ENCODE results near the gene CENPB. TPM values are rescaled to one million over a fixed set of nuclear protein-coding genes. Genes with fewer than 3 reads are reported as not detected.
A peak's percentile ranks its signal among the peaks of the same experiment; 100 is the strongest.

The CENPB gene
- polyA plus RNA-seq, 3 donors from 2014 or later: 1.0 to 1.7 (median 1.1) TPM

- Mint-ChIP-seq H3K27me3 (ENCODE audit: low read depth in 3 of 3) (peaks cover 2 to 10% (median 2%) of the 10 kb centered on the region in 3 donors), H3K4me1 (peaks cover 40 to 55% of the 10 kb centered on the region in 2 donors), H3K9me3 (no peaks in the 10 kb centered on the region), H3K27ac (peak within 1 kb of the TSS; percentile 49 to 87 (median 75)), H3K4me3 (peak within 1 kb of the TSS; percentile 52 to 82 (median 71)), H3K36me3 (no peaks in the 10 kb centered on the region)
- peak; percentile 48 to 55 (median 54) for DNase-seq
These were observed 5.2 kb downstream of the CENPB start, which contains the start of gene SPEF1 for GRCh38 chr20:3781153-3781910. TSS of gene SPEF1 (minus strand) at chr20:3781448. CDS start at chr20:3781287, 161 bp downstream.

DNA sequence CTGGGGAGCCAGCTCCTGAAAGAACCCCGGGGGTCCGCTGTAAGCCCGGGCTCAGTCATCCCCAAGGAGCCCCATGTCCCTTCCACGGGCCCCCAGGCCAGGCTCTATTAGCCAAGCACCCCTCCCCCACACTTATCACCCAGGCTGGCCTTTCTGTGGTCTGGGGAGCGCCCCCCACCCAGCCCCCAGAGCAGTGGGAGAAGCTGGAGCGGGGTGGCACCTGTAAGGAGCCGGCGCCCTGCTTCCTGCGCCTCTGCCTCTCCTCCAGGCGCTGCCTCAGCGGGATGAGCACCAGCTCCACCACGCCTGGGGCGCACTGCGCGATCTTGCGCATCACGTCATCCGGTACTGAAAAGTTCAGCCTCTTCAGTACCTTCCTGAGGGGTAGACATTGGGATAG is 7.6 kb downstream of the CENPB start:
- Mint-ChIP-seq H3K9me3 (no peaks in the 10 kb centered on the region), H3K4me1 (peaks cover 34 to 46% of the 10 kb centered on the region in 2 donors), H3K36me3 (no peaks in the 10 kb centered on the region), H3K27me3 (ENCODE audit: low read depth in 3 of 3) (peaks cover 0 to 8% (median 4%) of the 10 kb centered on the region in 3 donors), H3K4me3 (peak overlapping the region; percentile 35 to 81 (median 68)), H3K27ac (no peak overlapping the region)
- no peak for DNase-seq

GRCh38 chr20:3777716-3778629 is 8.6 kb downstream of the CENPB start:
- Mint-ChIP-seq H3K27me3 (ENCODE audit: low read depth in 3 of 3) (peaks cover 0 to 6% (median 2%) of the 10 kb centered on the region in 3 donors), H3K4me1 (peaks cover 28 to 42% of the 10 kb centered on the region in 2 donors), H3K36me3 (no peaks in the 10 kb centered on the region), H3K27ac (peak overlapping the region in 1 of 6 donors; percentile 35), H3K9me3 (no peaks in the 10 kb centered on the region), H3K4me3 (peak overlapping the region; percentile 53 to 84 (median 79))
- DNase-seq: peak; percentile 31 to 41 (median 39)

DNA sequence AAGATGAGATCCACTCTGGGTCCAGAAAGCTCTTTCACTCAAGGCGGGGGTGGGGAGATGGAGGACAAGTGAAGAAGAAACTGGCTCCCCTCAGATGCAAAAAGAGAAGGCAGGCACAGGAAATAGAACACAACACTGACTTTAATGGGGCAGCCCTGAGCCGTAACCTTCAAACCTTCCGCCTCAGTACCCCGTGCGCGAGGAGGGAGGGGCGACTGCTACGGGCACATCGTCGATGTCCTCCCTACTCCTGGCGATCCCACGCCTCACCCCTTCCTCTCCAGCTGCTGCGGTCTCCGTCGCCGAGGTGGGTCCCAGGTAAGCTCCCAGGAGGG is 9.2 kb downstream of the CENPB start:
- H3K4me1 Mint-ChIP-seq: peaks cover 28 to 37% of the 10 kb centered on the region in 2 donors

DNA sequence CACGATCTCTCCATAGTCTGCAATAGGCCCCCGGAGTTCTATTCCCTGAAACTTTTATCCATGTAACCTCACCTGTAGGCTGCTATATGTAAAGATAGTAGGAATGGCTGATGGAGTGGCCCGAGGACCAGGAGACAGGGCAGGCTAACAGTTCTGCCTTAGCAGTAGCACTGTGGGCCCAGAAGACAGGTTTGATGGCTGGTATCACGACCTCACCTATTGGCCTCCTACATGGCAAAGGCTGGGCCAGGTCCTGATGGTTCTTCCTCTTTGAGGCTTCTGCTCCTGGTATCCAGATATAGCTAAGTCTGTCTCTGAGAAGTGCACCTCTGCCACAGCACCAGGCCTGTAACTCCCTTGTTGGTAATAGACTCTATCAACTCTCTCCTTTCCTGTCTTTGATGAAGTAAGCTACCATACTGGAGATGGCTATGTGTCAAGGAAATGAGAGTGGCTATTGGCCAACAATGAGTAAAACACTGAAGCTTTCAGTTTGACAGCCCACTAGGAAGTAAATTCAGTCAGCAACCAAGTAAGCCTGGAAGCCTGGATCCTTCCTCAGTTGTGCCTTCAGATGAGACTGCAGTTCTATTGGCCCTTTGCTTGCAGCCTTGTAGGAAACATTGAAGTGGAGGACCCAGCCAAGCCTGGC is 11.0 kb downstream of the CENPB start:
- H3K4me1 Mint-ChIP-seq: peaks cover 14 to 20% of the 10 kb centered on the region in 2 donors
- H3K9me3 Mint-ChIP-seq: no peaks in the 10 kb centered on the region
- H3K27me3 Mint-ChIP-seq (ENCODE audit: low read depth in 3 of 3): peaks cover 0 to 6% (median 2%) of the 10 kb centered on the region in 3 donors
- no peaks in the 10 kb centered on the region for H3K36me3 Mint-ChIP-seq
- H3K27ac Mint-ChIP-seq: no peak overlapping the region
- no peak for DNase-seq
- H3K4me3 Mint-ChIP-seq: peak overlapping the region in 2 of 5 donors; percentile 41 to 46

More for the DNA sequence above, 9.2 kb downstream of the CENPB start:
- H3K36me3 Mint-ChIP-seq: no peaks in the 10 kb centered on the region
- H3K27ac Mint-ChIP-seq: no peak overlapping the region
- peak overlapping the region; percentile 53 to 84 (median 79) for H3K4me3 Mint-ChIP-seq
- H3K27me3 Mint-ChIP-seq (ENCODE audit: low read depth in 3 of 3): peaks cover 0 to 6% (median 2%) of the 10 kb centered on the region in 3 donors
- H3K9me3 Mint-ChIP-seq: no peaks in the 10 kb centered on the region
- no peak for DNase-seq

DNA sequence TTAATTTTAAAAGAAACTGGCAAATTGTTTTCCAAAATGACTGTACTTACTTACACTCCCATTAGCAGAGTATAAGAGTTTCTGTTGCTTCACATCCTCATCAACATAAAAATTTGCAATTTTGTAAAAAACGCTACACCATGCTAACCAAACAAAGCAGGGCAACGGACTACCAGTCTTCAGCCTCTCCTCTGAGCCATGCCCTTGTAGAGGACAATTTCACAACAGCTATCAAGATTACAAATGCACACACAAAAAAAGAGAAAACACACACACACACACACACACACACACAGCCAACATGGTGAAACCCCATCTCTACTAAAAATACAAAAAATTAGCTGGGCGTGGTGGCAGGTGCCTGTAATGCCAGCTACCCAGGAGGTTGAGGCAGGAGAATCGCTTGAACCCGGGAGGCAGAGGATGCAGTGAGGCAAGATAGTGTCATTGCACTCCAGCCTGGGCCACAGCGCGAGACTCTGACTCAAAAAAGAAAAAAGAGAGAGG is 14.9 kb downstream of the CENPB start:
- H3K36me3 Mint-ChIP-seq: no peaks in the 10 kb centered on the region
- H3K4me3 Mint-ChIP-seq: no peak overlapping the region
- H3K27me3 Mint-ChIP-seq (ENCODE audit: low read depth in 3 of 3): peaks cover 5 to 10% (median 7%) of the 10 kb centered on the region in 3 donors
- no peaks in the 10 kb centered on the region for H3K9me3 Mint-ChIP-seq
- H3K4me1 Mint-ChIP-seq: peaks cover 10 to 11% of the 10 kb centered on the region in 2 donors
- no peak overlapping the region for H3K27ac Mint-ChIP-seq
- DNase-seq: no peak

DNA sequence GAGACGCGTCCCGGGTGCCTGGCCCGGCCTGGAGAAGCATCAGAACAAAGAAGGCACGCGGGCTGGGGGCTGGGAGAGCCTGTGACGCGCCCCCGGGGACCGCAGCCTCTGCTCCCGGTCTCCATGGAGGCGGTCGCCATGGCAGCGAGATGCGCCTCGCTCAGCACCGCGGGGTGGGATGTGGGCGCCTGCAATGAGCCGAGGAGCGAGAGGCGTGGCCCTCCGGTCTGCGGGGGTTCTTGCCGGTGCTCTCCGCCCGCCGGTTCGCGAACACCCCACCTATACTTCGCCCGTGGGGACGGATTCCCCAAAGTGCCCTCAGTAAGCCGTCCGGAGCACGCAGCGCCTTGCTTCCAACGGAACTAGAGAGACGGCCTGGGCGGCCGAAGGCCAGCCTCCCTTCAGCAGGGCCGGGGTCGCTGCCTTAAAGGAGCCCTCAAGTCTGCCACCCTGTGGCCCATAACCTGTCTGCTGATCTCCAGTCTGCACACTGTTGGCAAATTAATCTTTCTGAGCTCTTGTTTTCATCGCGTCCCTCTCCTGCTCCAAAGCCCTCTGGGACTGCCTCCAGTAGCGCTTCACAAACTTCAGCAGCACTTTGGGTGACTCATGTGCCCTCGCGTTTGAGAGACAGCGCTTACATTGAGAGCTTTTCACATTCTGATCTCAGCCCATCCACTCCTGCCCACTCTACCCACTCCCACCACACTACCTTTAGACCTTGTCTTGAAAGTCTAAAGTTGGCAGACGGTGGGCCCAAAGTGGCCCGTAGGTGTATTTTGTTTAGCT is 18.0 kb downstream of the CENPB start:
- H3K27me3 Mint-ChIP-seq (ENCODE audit: low read depth in 3 of 3): peaks cover 4 to 10% (median 7%) of the 10 kb centered on the region in 3 donors
- peaks cover 10 to 11% of the 10 kb centered on the region in 2 donors for H3K4me1 Mint-ChIP-seq
- no peaks in the 10 kb centered on the region for H3K36me3 Mint-ChIP-seq
- peak overlapping the region; percentile 87 to 92 (median 90) for H3K4me3 Mint-ChIP-seq
- peak; percentile 84 to 85 (median 84) for DNase-seq
- H3K27ac Mint-ChIP-seq: peak overlapping the region; percentile 91 to 97 (median 93)
- H3K9me3 Mint-ChIP-seq: no peaks in the 10 kb centered on the region

GRCh38 chr20:3767427-3768341 is 18.9 kb downstream of the CENPB start, which contains the start of gene ADISSP:
TSS of gene ADISSP (minus strand) at chr20:3767753. CDS start at chr20:3760100, 7,653 bp downstream.
- peak; percentile 97 to 98 (median 98) for DNase-seq
- H3K27ac Mint-ChIP-seq: peak within 1 kb of the TSS; percentile 91 to 97 (median 93)
- peaks cover 4 to 10% (median 7%) of the 10 kb centered on the region in 3 donors for H3K27me3 Mint-ChIP-seq (ENCODE audit: low read depth in 3 of 3)
- H3K4me1 Mint-ChIP-seq: peaks cover 10 to 11% of the 10 kb centered on the region in 2 donors
- peak within 1 kb of the TSS; percentile 87 to 92 (median 90) for H3K4me3 Mint-ChIP-seq
- H3K9me3 Mint-ChIP-seq: no peaks in the 10 kb centered on the region
- H3K36me3 Mint-ChIP-seq: no peaks in the 10 kb centered on the region

GRCh38 chr20:3767110-3767426 is 19.5 kb downstream of the CENPB start:
- DNase-seq: no peak
- no peaks in the 10 kb centered on the region for H3K9me3 Mint-ChIP-seq
- peak overlapping the region; percentile 75 to 89 (median 85) for H3K4me3 Mint-ChIP-seq
- peak overlapping the region in 1 of 6 donors; percentile 76 for H3K27ac Mint-ChIP-seq
- no peaks in the 10 kb centered on the region for H3K36me3 Mint-ChIP-seq
- peaks cover 10 to 11% of the 10 kb centered on the region in 2 donors for H3K4me1 Mint-ChIP-seq
- peaks cover 4 to 10% (median 7%) of the 10 kb centered on the region in 3 donors for H3K27me3 Mint-ChIP-seq (ENCODE audit: low read depth in 3 of 3)

DNA sequence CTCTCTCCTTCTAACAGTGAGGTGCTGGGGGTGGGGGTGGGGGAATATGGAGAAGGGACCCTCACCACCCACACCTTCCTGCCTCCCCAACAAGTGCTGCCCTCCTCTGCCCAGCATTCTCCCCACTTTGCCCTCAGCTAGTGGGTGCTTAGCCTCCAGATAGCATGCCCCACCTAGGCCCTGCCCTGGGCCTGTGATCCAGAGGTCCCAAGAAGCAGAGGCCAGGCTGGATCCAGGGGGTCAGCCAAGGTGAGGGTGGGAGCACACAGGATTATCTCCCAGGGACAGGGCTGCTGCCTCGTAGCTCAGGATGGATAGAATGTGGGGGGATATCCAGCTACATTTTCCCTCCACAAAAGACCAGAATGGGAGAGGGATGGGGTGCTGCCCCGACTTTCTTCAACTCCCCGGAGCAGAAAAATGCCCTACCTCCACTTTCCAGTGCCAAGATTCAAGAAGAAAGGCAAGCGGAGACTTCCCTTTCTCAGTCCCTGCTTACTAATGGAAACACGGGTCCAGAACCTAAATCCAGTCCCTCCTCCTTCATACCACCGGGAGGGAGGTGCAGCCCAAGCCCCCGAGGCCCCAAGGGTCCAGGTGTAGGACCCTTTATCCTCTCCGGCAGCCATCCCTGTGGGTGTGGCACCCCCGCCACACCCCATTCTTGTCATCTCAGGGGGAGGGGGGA is 20.0 kb downstream of the CENPB start:
- Mint-ChIP-seq H3K27ac (peak overlapping the region in 1 of 6 donors; percentile 76), H3K4me3 (peak overlapping the region; percentile 75 to 89 (median 85)), H3K4me1 (peaks cover 10 to 11% of the 10 kb centered on the region in 2 donors), H3K27me3 (ENCODE audit: low read depth in 3 of 3) (peaks cover 4 to 10% (median 7%) of the 10 kb centered on the region in 3 donors), H3K36me3 (no peaks in the 10 kb centered on the region), H3K9me3 (no peaks in the 10 kb centered on the region)
- DNase-seq: no peak

- DNase-seq: no peak
- no peak overlapping the region for H3K27ac Mint-ChIP-seq
- H3K4me3 Mint-ChIP-seq: peak overlapping the region in 4 of 5 donors; percentile 4 to 38 (median 30)
- H3K36me3 Mint-ChIP-seq: no peaks in the 10 kb centered on the region
- H3K27me3 Mint-ChIP-seq (ENCODE audit: low read depth in 3 of 3): peaks cover 4 to 10% (median 7%) of the 10 kb centered on the region in 3 donors
- peaks cover 10 to 11% of the 10 kb centered on the region in 2 donors for H3K4me1 Mint-ChIP-seq
- H3K9me3 Mint-ChIP-seq: no peaks in the 10 kb centered on the region
These were observed 21.2 kb downstream of the CENPB start for GRCh38 chr20:3765171-3765882.
